Measurements from ENCODE around the gene CYTH3.

The CYTH3 gene

DNA sequence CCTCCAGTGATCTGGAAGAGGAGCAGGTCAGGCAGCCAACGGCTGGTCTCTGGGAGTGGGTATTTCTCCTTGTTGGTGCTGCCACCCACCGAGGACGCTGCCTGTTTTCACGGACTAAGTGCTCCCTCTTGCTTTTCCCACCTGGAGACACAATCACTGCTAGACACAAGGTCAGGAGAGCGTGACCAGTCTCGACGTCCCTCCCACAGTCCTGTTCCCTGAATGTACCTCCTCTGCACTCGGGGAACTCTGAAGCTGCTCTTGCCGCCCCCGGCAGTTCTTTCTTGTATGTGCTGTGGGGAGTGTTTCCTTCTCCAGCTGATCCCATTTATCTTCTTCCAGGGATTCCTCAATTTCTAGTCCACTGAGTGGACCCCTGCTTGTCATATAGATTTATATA is 89.4 kb downstream of the CYTH3 start:
- DNase-seq: no peak

DNA sequence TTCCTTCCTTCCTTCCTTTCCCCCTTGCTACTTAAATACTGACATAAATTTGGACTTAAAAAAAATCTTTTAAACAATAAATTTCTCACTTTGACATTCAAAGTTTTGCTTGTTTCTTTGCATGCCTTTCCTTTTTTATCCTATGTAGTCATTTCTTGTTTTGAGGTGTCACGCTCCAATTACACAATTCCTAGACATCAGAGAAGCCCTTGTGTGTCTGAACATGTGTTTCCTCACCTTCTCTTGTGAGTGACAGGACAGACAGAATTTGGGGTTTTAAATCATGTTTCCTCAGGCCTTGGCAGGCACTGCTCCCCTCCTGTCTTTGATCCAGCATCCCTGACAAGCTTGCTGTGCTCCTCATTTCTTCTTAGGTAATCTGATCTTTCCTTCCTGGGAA is 91.3 kb downstream of the CYTH3 start:
- no peak for DNase-seq

DNA sequence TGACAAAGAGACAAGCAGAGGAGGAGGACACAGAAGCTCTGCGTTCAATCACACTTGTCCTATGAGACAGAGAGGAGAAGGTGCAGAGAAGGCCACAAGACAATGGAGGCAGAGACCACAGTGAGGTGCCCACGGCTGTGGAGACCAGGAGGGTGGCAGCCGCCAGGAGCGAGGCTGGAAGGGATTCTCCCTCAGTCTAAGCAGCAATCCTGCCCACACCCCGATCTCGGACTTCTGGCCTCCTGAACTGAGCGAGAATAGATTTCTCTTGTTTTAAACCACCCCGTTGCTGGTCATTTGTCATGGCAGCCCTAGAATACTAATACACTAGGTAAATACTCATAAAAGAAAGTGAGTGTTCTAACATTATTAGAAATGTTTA is 92.1 kb downstream of the CYTH3 start:
- DNase-seq: no peak

DNA sequence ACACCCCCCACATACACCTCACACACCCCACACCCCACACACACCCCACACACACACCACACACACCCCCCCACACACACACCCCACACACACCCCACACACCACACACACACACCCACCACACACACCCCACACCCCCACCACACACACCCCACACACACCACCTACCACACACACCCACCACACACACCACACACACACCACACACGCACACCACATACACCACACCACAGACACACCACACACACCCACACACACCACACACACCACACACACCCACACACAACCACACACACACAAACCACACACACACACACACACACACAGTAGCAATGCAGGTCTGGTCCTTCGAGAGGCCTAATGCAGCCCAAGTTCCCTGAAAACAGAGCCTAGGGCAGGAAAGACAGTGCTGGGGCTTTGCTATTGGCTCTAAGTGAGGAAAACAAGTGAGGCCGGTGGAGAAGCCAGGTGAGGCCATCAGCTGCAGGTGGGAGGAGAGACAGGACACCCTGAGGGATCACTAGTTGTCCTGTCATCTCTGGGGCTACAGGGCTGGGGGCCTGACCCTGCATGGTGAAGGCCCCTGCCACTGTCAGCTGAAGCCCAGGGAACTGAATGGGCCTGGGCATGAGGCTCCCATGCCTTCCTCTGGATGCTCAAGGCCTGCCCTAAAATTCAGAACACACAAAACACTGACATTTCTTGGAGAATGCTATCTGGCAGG is 92.6 kb downstream of the CYTH3 start:
- no peak for DNase-seq

DNA sequence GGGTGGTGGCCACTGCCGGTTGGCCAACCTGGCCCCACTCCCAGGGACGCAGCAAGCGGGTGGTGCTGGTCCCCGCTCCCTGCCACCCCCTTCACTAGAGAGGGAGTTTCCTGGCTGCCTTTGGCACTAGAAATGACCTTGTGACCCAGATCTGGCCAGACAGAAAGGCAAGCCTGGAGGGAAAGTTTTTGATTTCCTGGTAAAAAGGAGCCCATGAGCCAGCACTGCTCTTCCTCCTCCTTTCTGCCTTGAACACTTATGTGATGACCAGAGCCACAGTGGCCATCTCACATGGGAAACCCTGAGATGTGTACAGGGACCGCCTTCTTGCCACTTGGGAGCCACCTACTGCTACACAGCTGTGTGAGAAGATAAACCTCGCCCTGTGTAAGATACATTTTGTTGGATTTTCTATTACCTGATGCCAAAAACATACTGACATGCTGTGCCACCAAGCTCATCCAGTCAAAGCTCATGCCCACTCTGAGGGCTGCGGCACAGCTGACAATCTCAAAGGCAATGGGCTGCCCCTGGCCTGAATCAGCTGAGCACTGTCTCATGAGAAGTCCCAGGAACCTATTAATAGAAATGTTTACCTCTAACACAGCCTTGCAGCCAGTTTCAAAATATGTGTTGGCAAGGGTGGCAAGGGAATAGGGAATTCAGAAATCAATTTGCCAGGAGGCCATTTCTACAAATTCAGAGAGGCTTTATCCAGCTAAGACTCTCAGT is 94.0 kb downstream of the CYTH3 start:
- DNase-seq: no peak

DNA sequence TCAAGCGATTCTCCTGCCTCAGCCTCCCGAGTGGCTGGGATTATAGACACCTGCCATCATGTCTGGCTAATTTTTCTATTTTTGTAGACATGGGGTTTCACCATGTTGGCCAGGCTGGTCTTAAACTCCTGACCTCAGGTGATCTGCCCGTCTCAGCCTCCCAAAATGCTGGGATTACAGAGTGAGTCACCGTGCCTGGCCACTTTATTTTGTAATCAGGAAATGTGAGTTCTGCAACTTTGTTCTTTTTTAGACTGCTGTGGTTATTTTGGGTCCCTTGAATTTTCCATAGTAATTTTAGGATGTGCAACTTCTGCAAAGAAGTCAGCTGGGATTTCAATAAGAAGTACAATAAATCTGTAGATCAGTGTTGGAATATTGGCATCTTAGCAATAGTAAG is 96.8 kb downstream of the CYTH3 start:
- no peak for DNase-seq

DNA sequence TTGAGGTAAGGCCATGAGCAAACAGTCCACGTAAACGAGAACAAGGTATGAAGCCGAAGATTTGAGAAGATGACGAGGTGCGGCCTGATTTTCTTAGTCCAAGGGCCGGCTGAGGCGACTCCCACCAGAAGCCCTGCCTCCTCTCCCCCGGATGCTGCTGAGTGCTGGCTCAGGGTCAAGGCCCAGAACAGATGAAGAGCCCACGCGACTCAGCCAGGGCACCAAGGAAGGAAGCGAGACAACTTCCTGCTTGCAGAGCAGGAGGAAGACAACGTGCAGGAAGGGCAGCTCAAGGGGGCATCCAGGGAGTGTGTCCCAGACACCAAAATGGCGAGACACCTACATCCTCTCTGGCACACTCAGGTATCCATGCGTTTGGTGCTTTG is 99.5 kb downstream of the CYTH3 start:
- no peak for DNase-seq

DNA sequence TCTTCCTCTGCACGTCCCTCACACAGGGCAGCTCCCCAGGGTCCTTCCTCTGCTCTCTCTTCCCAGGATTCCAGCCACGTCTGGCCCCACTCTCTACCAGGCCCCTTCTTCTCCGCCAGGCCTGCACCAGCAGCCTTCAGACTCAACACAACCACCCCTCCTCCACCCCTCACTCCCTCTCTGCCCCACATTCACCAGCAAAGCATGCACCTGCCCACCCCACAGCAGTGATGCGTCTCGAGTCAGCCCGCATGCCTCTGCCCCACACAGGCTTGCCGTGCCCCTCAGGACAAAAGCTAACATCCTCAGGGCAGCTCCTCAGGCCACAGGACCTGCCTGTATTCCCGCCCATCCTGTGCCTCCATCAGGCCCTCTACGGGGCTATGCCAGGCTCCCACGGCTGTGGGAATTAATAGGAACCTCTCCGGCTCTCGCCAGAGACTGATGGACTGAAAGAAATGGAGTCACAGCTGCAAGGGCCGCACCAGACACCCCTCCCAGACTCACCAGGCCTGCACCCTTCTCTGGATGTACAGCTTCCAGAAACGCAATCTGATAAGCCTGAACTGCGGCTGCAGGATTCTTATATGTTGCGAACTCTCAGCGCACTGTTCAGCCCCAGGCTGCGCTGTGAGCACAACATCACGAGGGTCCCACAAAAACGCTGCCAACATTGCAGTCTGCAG is 100.1 kb downstream of the CYTH3 start:
- DNase-seq: no peak

DNA sequence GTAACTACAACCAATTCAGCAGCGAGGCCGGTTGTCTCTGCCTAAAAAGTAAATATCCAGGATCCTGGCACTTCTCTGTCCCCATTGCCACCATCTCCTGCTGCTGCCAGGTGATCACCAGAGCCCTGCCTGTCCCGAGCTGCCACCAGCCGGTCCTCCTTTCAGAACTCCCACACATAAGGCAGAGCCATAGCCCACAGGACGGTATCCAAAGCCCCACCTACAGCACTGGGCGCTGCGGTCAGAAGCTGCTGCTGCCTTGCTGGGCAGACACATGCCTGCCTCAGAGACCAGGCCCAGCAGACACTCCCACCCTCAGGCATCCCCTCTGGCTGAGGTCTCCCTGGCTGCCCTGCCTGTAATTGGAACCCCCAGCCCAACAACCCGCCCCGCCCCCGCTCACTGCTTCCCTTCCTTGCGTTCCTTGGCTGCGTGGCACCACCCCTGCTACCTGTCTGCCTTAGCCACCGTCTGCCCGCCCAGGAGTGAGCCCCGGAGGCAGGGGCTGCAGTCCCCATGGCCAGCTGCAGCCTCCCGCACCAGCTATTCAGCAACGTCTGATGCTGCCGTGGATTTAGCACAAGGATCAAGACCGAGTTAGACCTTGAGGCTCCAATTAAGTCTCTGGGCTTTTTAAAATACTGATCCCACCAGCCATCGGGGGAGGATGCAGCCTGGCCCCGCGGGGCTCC is 100.7 kb downstream of the CYTH3 start:
- no peak for DNase-seq

DNA sequence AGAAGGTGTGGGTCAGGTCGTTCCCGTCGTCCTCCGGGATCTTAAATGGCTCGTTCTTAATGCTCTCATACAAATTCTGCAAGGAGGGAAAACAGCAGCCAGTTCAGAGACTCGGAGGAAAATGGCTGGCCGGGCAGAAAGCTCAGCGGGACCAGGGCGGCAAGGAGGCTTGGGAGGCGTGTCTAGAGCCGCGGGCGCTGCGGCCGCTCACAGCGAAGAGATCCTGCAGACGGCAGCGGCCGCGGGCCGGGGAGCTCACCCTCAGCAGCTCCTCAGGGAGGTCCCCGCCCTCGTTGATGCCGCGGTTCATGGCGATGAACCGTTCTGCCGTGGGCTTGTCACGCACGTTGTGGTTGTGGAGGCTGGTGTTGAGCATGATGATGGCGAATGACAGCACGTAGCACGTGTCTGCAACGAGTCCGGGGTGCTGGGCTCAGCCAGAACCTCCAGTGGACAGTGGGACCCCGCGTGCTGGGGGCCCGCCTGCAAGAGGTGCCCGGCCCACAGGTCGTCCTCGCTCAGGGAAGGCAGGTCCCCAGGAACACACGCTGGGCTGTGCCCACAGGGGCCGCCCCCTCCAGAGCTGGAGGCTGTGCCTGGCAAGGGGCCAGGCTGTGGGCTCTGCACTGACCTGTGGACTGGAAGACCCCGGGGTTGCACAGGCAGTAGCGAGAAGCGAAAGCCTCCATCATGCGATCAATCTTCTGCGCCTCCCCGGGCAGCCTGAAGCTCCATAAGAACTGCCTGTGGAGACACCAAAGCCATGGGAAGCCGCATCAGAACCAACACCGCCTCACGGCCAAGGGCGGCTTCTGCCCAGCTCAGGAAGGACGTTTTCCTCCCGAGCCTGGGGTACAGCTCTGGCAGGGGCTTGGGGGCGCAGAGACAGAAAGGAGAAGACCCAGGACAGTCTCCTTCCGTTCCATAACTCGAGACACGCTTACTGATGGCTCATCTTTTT is 101.6 kb downstream of the CYTH3 start:
- no peak for DNase-seq

DNA sequence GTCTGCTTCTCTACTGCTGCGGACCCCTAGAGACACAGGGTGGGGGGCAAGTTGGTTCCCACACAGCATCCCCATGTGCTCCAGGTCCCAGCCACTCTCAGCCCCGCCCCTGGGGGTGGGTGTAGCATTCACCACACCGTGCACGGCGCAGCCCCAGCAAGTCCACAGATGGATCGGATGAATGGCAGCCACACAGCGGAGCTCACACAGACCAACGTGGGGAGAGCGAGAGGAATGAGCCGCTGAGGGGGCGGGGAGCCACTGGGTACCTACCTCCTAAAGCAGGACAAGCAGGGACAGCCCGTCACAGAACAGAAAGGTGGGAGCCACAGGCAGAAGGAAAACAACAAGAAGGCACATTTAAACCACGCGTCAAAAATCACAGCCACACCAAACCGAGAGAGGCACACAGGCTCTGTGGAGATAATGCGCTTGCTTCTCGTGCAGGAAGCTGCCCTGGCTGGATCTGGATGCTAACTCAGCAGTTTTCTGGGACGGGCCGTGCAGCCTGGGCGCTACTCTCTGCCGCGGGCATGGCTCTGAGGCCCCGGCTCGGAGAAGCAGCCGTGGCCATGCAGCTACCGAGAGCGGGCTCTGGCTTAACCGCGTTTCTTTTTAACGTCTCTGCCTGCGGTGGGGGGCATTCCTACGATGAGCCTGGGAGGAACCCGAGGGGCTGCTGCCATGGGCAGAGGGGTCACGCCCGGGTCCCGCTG is 102.5 kb downstream of the CYTH3 start:
- no peak for DNase-seq

DNA sequence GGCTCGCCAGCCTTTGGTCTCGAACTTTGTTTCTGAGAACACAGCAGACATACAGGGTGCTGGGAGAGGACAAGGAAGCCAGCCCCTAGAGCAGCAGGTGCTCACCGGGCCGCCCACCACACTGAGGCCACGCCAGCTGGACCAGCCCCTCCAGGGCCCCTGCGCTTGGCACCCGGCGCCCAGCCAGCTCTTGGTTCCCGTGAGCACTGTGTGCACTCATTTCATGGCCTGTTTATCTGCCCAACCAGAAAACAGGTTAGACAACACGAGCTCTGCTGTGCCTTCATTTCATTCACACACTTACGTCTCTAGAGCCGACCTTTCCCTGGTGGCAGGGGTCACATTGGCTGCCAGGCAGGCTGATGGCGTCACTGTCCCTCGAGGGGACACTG is 104.0 kb downstream of the CYTH3 start:
- no peak for DNase-seq

DNA sequence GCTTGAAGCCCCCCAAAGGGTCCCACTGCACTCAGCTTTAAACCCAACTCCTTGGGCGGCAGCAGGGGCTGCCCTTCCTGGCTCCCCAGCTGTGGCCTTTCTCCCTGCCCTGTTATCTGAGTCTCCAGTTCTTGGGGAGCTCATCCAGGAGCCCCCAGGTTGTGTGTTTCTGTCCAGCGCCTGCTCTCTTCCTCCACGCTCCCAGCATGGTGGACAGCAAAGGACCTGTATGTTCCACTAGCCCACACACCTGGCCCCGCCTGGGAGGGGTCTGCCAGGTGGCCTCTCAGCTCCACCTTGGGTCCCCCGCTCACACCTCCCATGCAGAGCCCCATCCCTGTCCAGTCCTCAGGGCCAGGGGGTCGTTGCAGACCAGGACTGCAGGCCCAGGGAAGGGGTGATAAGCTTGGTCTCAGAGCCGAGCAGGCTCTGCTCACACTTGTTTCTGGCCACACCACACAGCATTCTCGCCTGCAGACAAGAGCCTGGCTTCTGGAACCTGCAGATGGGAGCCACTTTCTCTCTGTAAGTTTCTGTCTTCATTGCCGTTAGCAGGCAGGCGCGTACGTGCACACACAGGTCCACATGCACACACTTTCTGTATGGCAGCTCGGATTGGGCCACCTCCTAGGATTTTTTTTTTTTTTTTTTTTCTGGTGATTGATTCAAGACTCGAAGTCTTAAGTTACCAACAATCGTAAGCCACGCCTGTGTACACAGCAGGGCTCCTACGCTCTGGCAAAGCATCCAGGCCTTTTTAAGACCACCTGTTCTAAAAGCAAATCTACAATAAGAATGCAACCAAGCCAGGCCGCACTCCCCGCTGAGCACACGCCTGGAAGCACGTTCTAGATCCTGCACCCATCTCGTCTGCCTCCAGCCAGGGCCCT is 104.6 kb downstream of the CYTH3 start:
- DNase-seq: no peak

DNA sequence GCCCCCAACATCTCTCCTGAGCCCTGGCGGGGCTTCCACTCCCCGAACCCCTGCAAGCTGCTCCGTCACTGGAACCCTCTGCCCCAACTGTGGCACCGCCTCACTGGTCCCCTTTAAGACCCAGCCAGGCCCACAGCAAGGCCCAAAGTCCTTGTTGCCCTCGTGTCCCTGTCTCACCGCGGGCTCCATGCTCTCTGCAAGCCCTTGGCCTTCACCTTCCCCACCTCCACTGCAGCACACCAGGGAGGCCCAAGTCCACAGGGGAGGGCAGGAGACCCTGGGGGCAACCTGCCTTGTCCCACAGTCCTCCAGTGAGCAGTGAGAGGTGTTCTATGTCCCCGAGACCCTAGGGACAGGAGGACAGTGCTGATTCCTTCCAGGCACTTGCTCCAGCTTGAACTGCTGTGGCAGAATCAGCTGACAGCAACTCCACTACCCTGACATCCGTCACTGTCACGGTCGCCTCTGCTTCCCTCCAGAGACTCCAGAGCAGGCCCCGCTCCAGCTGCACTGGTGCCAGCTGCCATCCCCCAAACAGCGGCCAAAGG is 105.3 kb downstream of the CYTH3 start:
- DNase-seq: no peak

DNA sequence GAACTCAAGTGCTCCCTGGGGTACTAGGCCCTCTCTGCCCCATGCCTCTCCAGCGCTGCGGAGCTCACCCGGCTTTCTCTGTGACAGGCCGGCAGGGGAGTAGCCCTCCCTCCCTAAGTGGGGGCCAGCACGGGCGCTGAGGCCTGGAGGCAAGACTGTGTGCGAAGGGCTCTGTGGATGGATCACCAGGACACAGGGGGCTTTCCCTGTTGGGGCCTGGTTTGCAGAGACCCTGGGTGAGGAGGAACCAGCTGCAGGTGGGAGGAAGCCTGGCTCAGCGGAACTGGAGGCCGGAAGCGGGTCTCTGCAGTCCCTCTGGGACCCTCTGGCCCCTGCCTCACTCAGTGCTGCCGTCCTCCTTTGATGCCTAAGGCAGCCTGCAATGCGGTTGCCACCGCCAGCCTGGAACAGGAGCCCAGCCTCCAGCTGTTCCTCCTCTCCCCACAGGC is 106.0 kb downstream of the CYTH3 start:
- DNase-seq: no peak

DNA sequence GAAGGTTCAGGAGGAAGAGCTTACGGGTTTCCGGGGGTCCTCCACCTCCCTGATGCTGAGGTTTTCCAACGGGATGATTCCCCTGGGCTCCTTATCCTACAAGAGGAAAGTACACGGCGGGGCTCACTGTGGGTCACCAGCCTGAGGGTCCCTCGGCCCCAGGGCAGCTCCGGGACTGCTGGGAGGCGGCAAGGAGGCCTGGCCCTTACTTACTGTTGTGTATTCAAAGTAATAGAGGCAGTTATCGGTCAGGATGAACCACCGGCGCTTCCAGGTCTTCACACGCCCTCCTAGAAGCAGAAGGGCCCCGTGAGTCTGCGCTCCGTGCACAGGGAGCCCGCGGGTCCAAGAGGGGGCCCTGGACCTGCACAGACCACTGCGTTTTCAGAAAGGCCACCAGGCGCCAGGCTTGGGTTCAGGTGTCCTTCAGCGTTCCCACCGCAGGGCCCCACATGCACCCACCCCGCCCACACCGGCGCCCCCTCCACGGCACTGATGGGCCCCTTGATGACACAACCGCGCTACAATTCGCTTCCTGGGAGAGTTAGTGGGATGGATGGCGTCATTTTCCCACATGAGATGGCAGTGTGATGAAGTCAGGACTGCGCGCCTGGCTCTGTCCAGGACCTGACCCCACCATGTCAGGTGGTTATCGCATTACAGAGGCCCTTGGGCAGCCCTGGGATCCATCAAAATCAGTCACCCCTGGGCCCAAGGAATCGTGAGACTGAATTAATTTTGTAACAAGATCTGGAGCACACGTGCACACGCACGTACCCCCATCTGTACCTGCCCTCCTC is 106.7 kb downstream of the CYTH3 start:
- no peak for DNase-seq

DNA sequence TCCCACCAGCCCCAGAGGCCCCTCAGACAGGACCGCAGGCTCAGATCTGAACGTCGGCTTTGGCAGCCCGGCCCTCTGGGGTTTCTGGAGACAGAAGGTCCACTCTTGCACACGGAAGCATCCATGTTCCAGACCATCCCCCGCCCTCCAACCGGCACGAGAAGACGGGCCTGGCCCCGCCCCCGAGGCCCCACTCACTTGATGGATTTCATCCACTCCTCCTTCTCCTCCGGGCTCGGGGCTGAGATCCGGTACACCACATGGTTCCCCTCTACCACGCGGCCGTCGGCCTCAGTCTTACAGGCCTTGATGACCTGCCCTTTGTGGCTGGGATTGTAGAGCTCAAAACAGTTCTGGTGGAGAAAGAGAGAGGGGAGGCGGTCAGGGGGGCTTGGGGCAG is 107.3 kb downstream of the CYTH3 start:
- no peak for DNase-seq

DNA sequence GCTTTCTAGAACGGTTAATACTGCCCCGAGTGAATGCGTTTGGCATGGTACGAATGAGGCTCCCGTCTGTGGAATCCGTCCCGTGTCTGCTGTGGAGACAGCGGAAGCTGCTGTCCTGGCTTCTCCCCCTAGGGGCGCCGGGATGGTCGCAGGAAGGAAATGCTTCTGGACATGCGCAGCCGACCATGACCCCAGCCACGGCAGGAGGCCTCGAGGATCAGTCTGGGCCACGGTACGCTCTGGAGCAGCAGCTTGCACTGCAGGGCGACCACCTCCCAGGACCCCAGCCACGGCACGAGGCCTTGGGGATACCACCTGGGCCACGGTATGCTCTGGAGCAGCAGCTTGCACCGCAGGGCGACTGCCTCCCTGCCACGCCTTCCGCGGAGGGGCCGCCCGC is 107.9 kb downstream of the CYTH3 start:
- DNase-seq: no peak

DNA sequence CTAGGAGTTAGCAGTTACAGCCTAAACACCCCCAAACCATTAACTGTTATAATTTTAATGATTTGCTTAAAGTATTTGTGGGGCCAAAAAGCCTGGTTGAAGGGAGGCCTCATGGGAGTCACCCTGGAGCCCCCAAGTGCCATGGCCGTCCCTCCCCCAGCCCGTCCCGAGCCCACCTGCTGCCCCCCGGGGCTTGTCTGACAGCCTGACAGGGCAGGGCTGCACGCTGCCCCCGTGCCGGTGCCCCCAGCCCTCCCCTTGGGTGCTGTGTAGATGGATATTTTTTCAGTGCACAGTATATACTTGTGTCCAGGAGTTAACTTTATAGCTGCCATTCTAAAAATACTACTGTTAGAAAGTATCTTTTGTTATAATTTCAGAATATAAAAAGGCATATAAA is 108.4 kb downstream of the CYTH3 start:
- DNase-seq: no peak

All from CD4-positive, alpha-beta T cell treated with Interferon alpha-2 for 1 hour (primary cell).